ENCODE measurements around the gene GIT2. TPM values are rescaled to one million over a fixed set of nuclear protein-coding genes. Genes with fewer than 3 reads are reported as not detected.

The GIT2 gene
- total RNA-seq, 4 donors from 2014 or later, result 25.3 to 64.0 (median 44.0) TPM

DNA sequence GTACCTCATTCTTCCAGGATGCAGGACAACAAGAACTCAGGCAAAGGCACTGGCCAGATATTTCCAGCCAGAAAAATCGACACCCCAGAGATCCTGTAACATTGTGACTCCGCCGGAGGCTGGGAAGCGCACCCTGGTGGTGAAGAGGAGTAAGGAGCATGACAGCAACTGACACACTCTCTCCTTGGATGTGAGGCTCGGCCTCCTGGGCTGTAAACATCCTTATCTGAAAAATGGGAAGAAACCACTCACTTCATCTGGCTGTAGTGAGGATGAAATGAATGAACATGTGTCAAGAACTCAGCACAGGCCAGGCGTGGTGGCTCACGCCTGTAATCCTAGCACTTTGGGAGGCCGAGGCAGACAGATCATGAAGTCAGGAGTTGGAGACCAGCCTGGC is 68.5 kb downstream of the GIT2 start:
- Histone ChIP-seq H3K4me1 (peaks cover 0 to 9% (median 3%) of the 10 kb centered on the region in 4 donors), H3K27me3 (no peaks in the 10 kb centered on the region), H3K36me3 (peaks cover 0 to 17% (median 7%) of the 10 kb centered on the region in 4 donors), H3K9me3 (no peaks in the 10 kb centered on the region), H3K27ac (no peak overlapping the region), H3K4me3 (no peak overlapping the region)
- TF ChIP-seq EP300 (IDR thresholded peaks at IDR 0.05; ENCODE audit: low read depth), result no peak
- TF ChIP-seq, protein P1, sequence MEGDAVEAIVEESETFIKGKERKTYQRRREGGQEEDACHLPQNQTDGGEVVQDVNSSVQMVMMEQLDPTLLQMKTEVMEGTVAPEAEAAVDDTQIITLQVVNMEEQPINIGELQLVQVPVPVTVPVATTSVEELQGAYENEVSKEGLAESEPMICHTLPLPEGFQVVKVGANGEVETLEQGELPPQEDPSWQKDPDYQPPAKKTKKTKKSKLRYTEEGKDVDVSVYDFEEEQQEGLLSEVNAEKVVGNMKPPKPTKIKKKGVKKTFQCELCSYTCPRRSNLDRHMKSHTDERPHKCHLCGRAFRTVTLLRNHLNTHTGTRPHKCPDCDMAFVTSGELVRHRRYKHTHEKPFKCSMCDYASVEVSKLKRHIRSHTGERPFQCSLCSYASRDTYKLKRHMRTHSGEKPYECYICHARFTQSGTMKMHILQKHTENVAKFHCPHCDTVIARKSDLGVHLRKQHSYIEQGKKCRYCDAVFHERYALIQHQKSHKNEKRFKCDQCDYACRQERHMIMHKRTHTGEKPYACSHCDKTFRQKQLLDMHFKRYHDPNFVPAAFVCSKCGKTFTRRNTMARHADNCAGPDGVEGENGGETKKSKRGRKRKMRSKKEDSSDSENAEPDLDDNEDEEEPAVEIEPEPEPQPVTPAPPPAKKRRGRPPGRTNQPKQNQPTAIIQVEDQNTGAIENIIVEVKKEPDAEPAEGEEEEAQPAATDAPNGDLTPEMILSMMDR (IDR thresholded peaks at IDR 0.05), result peak; percentile 46 to 66 (median 63)
- 63 to 93% methylated on average over 3 to 8 of the region's 8 CpGs for WGBS, 2 donors (ENCODE audit: low coverage in 1 of 2)
- in situ Hi-C loops (cut with MboI; ENCODE audit: low pct_ligation_motif_present in 1 of 4, low pct_unique_long_range_greater_than_20kb in 1 of 4, low sequenced_read_pairs in 3 of 4), result loop anchor here in 1 of 4 donors (10.0 kb wide), 1 partner anchor 73 kb away; no protein-coding TSS in a partner anchor
- DNase-seq, result peak; percentile 47
- intact Hi-C loops (cut with DNase I; ENCODE audit: low total_unique reads), result no loop called here

DNA sequence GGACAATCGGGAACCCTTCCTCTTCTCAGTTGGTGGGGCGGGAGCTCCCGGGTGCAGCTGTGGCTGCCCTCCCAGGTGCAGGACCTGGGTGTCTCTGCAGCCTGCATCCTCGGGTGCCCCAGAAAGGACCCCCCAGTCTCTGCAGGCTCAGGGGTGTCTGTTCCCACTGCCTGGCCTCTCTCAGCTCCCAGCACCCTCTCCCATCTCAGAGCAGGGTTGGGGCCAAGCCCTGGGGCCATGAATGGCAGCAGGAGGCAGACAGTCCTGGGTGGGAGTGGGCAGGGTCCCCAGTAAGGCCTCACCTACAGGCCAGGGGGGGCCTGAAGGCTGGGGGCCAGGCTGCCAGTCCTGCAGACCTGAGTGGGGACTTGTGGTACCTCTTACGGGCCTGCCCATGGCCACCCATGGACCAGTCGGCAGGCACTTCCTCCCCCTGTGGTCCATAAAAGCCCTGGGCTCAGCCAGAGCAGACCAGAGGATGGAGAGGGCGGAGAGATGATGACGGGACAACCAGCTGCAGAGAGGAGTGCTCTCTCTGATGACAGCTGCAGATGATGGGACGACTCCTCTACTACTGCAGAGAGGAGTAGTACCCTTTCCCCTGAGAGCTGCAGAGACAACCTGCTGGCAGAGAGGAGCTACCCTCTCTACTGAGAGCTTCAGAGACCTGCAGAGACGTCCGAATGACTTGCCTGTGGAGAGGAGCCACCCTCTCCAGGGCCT is 69.5 kb downstream of the GIT2 start:
- no peak for DNase-seq
- Histone ChIP-seq H3K36me3 (peaks cover 0 to 10% (median 2%) of the 10 kb centered on the region in 4 donors), H3K27me3 (no peaks in the 10 kb centered on the region), H3K27ac (no peak overlapping the region), H3K9me3 (no peaks in the 10 kb centered on the region), H3K4me3 (no peak overlapping the region), H3K4me1 (peaks cover 0 to 9% (median 3%) of the 10 kb centered on the region in 4 donors)
- WGBS, 2 donors (ENCODE audit: low coverage in 1 of 2), result 77% methylated on average over 10 of the region's 11 CpGs; no CpG with 5 or more reads in 1 of the 2 donors
- in situ Hi-C loops (cut with MboI; ENCODE audit: low pct_ligation_motif_present in 1 of 4, low pct_unique_long_range_greater_than_20kb in 1 of 4, low sequenced_read_pairs in 3 of 4), result loop anchor here in 1 of 4 donors (10.0 kb wide), 1 partner anchor 72 kb away; no protein-coding TSS in a partner anchor
- intact Hi-C loops (cut with DNase I; ENCODE audit: low total_unique reads), result no loop called here
- TF ChIP-seq EP300 (IDR thresholded peaks at IDR 0.05; ENCODE audit: low read depth) (no peak), POLR2AphosphoS5 (IDR thresholded peaks at IDR 0.05) (no peak), POLR2A (IDR thresholded peaks at IDR 0.05) (no peak)
- TF ChIP-seq, protein P1 (IDR thresholded peaks at IDR 0.05), result no peak

DNA sequence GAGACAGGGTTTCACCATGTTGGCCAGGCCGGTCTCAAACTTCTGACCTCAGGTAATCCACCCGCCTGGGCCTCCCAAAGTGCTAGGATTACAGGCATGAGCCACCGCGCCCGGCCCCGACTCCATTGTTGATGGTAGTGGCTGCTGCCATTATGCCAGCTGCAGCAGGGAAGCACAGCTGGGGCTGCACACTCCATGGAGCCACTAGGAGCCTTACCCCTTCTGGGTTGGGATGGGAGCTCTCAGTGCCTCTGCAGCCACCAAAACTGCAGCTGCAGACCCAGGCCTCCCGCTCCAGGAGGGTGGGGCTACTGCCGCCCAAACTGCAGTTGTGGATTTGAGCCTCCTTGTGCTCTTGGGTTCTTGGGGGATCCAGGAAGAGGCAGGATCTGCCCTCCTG is 70.2 kb downstream of the GIT2 start:
- no peak overlapping the region for H3K27ac ChIP-seq
- no peaks in the 10 kb centered on the region for H3K9me3 ChIP-seq
- DNase-seq, result no peak
- 95% methylated on average over 6 of the region's 8 CpGs; no CpG with 5 or more reads in 1 of the 2 donors for WGBS, 2 donors (ENCODE audit: low coverage in 1 of 2)
- intact Hi-C loops (cut with DNase I; ENCODE audit: low total_unique reads) (no loop called here), in situ Hi-C loops (cut with MboI; ENCODE audit: low pct_ligation_motif_present in 1 of 4, low pct_unique_long_range_greater_than_20kb in 1 of 4, low sequenced_read_pairs in 3 of 4) (loop anchor here in 1 of 4 donors (10.0 kb wide), 1 partner anchor 71 kb away; no protein-coding TSS in a partner anchor)
- TF ChIP-seq POLR2AphosphoS5 (IDR thresholded peaks at IDR 0.05), result no peak
- TF ChIP-seq EP300 (IDR thresholded peaks at IDR 0.05; ENCODE audit: low read depth), result no peak
- TF ChIP-seq, protein P1 (IDR thresholded peaks at IDR 0.05), result no peak
- peaks cover 0 to 9% (median 3%) of the 10 kb centered on the region in 4 donors for H3K4me1 ChIP-seq
- H3K4me3 ChIP-seq, result no peak overlapping the region
- peaks cover 0 to 7% (median 0%) of the 10 kb centered on the region in 4 donors for H3K36me3 ChIP-seq
- H3K27me3 ChIP-seq, result no peaks in the 10 kb centered on the region

DNA sequence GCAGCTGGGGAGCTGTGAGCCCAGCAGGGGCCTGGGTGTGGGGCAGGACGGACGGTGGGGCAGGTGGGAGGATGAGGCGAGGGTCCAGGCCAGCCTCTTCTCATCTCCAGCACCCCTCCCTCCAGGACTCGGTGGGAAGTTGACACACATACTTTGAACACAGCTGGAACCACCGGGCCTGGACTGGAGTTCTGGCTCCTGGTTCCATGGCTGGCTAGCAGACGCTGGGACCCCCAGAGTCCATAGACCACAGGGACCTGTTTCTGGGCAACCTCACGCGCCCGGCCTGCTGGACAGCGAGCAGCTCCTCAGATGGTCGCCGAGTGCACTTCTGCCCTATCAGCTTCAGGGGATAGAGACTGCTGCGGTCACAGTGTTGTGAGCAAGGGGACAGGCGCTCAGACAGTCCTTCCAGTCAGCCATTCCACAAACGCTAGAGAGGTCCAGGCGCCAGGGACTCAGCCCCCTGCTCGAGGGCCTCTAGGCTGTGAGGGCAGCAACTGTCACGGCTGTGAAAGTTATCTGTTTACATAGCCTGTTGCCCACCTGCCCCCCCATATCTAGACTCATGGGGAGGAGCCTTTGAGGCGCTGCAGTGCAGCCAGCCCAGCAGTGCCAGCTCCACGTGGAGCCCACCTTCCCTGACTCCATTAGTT is 70.9 kb downstream of the GIT2 start:
- Histone ChIP-seq H3K4me1 (peaks cover 0 to 9% (median 3%) of the 10 kb centered on the region in 4 donors), H3K4me3 (no peak overlapping the region), H3K36me3 (peaks cover 0 to 2% (median under 1%) of the 10 kb centered on the region in 4 donors), H3K27me3 (no peaks in the 10 kb centered on the region), H3K27ac (no peak overlapping the region), H3K9me3 (no peaks in the 10 kb centered on the region)
- in situ Hi-C loops (cut with MboI; ENCODE audit: low pct_ligation_motif_present in 1 of 4, low pct_unique_long_range_greater_than_20kb in 1 of 4, low sequenced_read_pairs in 3 of 4) (loop anchor here in 1 of 4 donors (10.0 kb wide), 1 partner anchor 71 kb away; no protein-coding TSS in a partner anchor), intact Hi-C loops (cut with DNase I; ENCODE audit: low total_unique reads) (no loop called here)
- 81% methylated on average over 19 of the region's 20 CpGs; no CpG with 5 or more reads in 1 of the 2 donors for WGBS, 2 donors (ENCODE audit: low coverage in 1 of 2)
- no peak for DNase-seq
- no peak for TF ChIP-seq POLR2AphosphoS5 (IDR thresholded peaks at IDR 0.05)
- TF ChIP-seq POLR2A (IDR thresholded peaks at IDR 0.05), result no peak
- TF ChIP-seq EP300 (IDR thresholded peaks at IDR 0.05; ENCODE audit: low read depth), result no peak
- TF ChIP-seq, protein P1 (IDR thresholded peaks at IDR 0.05), result no peak

Data from transverse colon (tissue), 4 donors.